ENCODE results near the gene FAM234B. TPM values are rescaled to one million over a fixed set of nuclear protein-coding genes. Genes with fewer than 3 reads are reported as not detected.

The FAM234B gene
- total RNA-seq, 1 experiment from 2014 or later: 25.9 TPM

DNA sequence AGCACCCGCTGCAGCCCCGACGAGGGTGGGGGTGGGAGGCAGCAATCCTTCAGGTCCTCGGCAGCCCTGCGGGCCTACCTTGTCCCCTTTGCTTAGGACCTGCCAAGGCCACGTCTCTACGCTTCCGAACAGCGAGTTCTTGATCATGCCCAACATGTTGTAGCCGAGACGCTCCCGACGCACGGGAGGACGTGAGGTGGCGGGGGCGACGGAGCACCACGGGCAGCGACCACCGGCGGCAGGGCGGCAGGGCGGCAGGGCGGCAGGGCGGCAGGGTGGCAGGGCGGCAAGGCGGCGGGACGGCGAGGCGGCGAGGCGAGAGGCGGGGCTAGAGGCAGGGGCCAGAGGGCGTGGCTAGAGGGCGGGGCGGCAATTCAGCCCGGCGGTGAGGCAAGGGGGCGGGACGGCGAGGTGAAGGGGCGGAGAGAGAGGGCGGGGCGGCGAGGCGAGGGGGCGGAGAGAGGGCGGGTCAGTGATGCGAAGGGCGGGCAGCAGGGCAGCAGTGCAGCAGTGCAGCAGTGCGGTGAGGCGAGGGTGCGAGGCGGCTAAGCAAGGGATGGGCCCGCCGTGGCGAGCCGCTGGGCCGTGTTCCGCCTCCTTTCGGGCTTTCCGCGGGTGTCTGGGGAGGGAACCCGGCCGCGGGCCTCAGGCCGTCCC, 44.1 kb upstream of the FAM234B start, which contains the start of gene HEBP1 (continued):
- TF ChIP-seq, protein P1, sequence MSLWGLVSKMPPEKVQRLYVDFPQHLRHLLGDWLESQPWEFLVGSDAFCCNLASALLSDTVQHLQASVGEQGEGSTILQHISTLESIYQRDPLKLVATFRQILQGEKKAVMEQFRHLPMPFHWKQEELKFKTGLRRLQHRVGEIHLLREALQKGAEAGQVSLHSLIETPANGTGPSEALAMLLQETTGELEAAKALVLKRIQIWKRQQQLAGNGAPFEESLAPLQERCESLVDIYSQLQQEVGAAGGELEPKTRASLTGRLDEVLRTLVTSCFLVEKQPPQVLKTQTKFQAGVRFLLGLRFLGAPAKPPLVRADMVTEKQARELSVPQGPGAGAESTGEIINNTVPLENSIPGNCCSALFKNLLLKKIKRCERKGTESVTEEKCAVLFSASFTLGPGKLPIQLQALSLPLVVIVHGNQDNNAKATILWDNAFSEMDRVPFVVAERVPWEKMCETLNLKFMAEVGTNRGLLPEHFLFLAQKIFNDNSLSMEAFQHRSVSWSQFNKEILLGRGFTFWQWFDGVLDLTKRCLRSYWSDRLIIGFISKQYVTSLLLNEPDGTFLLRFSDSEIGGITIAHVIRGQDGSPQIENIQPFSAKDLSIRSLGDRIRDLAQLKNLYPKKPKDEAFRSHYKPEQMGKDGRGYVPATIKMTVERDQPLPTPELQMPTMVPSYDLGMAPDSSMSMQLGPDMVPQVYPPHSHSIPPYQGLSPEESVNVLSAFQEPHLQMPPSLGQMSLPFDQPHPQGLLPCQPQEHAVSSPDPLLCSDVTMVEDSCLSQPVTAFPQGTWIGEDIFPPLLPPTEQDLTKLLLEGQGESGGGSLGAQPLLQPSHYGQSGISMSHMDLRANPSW (CRISPR knock-in tag; conservative IDR thresholded peaks at IDR 0.05; ENCODE audit: low read depth): no peak
- TF ChIP-seq SMAD3 (CRISPR knock-in tag; IDR thresholded peaks at IDR 0.05; ENCODE audit: borderline replicate concordance): no peak
- no peak for TF ChIP-seq MYBL2 (CRISPR knock-in tag; IDR thresholded peaks at IDR 0.05)
- peak; percentile 89; the same call in 1 of the 2 replicates for TF ChIP-seq FOXP1 (CRISPR knock-in tag; IDR thresholded peaks at IDR 0.05; ENCODE audit: borderline replicate concordance)
- no peak for TF ChIP-seq RORB (CRISPR knock-in tag; IDR thresholded peaks at IDR 0.05)
- no peak for TF ChIP-seq ZNF219 (CRISPR knock-in tag; IDR thresholded peaks at IDR 0.05; ENCODE audit: borderline replicate concordance)
- TF ChIP-seq, protein P2, sequence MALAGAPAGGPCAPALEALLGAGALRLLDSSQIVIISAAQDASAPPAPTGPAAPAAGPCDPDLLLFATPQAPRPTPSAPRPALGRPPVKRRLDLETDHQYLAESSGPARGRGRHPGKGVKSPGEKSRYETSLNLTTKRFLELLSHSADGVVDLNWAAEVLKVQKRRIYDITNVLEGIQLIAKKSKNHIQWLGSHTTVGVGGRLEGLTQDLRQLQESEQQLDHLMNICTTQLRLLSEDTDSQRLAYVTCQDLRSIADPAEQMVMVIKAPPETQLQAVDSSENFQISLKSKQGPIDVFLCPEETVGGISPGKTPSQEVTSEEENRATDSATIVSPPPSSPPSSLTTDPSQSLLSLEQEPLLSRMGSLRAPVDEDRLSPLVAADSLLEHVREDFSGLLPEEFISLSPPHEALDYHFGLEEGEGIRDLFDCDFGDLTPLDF (CRISPR knock-in tag; IDR thresholded peaks at IDR 0.05): no peak
- peak; percentile 82 for TF ChIP-seq CBFB (CRISPR knock-in tag; IDR thresholded peaks at IDR 0.05; ENCODE audit: low read depth)
- no peak for TF ChIP-seq ZNF396 (CRISPR knock-in tag; IDR thresholded peaks at IDR 0.05; ENCODE audit: borderline replicate concordance)
- TF ChIP-seq, protein P3, sequence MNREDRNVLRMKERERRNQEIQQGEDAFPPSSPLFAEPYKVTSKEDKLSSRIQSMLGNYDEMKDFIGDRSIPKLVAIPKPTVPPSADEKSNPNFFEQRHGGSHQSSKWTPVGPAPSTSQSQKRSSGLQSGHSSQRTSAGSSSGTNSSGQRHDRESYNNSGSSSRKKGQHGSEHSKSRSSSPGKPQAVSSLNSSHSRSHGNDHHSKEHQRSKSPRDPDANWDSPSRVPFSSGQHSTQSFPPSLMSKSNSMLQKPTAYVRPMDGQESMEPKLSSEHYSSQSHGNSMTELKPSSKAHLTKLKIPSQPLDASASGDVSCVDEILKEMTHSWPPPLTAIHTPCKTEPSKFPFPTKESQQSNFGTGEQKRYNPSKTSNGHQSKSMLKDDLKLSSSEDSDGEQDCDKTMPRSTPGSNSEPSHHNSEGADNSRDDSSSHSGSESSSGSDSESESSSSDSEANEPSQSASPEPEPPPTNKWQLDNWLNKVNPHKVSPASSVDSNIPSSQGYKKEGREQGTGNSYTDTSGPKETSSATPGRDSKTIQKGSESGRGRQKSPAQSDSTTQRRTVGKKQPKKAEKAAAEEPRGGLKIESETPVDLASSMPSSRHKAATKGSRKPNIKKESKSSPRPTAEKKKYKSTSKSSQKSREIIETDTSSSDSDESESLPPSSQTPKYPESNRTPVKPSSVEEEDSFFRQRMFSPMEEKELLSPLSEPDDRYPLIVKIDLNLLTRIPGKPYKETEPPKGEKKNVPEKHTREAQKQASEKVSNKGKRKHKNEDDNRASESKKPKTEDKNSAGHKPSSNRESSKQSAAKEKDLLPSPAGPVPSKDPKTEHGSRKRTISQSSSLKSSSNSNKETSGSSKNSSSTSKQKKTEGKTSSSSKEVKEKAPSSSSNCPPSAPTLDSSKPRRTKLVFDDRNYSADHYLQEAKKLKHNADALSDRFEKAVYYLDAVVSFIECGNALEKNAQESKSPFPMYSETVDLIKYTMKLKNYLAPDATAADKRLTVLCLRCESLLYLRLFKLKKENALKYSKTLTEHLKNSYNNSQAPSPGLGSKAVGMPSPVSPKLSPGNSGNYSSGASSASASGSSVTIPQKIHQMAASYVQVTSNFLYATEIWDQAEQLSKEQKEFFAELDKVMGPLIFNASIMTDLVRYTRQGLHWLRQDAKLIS (CRISPR knock-in tag; IDR thresholded peaks at IDR 0.05; ENCODE audit: borderline replicate concordance): 0 out of 2 replicates have a peak, but pooled peaks have one; percentile 36
- TF ChIP-seq ETV6 (CRISPR knock-in tag; IDR thresholded peaks at IDR 0.05): peak; percentile 20; the same call in 1 of the 2 replicates
- TF ChIP-seq, protein P4, sequence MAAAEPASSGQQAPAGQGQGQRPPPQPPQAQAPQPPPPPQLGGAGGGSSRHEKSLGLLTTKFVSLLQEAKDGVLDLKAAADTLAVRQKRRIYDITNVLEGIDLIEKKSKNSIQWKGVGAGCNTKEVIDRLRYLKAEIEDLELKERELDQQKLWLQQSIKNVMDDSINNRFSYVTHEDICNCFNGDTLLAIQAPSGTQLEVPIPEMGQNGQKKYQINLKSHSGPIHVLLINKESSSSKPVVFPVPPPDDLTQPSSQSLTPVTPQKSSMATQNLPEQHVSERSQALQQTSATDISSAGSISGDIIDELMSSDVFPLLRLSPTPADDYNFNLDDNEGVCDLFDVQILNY (CRISPR knock-in tag; IDR thresholded peaks at IDR 0.05): peak; percentile 77; the same call in 1 of the 2 replicates
- TF ChIP-seq ZNF671 (CRISPR knock-in tag; IDR thresholded peaks at IDR 0.05): no peak
- TF ChIP-seq TCF7 (CRISPR knock-in tag; IDR thresholded peaks at IDR 0.05; ENCODE audit: low read depth): no peak
- TF ChIP-seq, protein P5, sequence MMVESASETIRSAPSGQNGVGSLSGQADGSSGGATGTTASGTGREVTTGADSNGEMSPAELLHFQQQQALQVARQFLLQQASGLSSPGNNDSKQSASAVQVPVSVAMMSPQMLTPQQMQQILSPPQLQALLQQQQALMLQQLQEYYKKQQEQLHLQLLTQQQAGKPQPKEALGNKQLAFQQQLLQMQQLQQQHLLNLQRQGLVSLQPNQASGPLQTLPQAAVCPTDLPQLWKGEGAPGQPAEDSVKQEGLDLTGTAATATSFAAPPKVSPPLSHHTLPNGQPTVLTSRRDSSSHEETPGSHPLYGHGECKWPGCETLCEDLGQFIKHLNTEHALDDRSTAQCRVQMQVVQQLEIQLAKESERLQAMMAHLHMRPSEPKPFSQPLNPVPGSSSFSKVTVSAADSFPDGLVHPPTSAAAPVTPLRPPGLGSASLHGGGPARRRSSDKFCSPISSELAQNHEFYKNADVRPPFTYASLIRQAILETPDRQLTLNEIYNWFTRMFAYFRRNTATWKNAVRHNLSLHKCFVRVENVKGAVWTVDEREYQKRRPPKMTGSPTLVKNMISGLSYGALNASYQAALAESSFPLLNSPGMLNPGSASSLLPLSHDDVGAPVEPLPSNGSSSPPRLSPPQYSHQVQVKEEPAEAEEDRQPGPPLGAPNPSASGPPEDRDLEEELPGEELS (CRISPR knock-in tag; IDR thresholded peaks at IDR 0.05): no peak; the same call in 1 of the 2 replicates
- peak; percentile 80 for TF ChIP-seq TEAD1 (CRISPR knock-in tag; IDR thresholded peaks at IDR 0.05)
- no peak for TF ChIP-seq JAZF1 (CRISPR knock-in tag; IDR thresholded peaks at IDR 0.05)
- no peak for TF ChIP-seq CREB1 (CRISPR knock-in tag; IDR thresholded peaks at IDR 0.05)
- no peak for TF ChIP-seq GRHL2 (CRISPR knock-in tag; IDR thresholded peaks at IDR 0.05; ENCODE audit: insufficient replicate concordance, severe bottlenecking)
- TF ChIP-seq, protein P6, sequence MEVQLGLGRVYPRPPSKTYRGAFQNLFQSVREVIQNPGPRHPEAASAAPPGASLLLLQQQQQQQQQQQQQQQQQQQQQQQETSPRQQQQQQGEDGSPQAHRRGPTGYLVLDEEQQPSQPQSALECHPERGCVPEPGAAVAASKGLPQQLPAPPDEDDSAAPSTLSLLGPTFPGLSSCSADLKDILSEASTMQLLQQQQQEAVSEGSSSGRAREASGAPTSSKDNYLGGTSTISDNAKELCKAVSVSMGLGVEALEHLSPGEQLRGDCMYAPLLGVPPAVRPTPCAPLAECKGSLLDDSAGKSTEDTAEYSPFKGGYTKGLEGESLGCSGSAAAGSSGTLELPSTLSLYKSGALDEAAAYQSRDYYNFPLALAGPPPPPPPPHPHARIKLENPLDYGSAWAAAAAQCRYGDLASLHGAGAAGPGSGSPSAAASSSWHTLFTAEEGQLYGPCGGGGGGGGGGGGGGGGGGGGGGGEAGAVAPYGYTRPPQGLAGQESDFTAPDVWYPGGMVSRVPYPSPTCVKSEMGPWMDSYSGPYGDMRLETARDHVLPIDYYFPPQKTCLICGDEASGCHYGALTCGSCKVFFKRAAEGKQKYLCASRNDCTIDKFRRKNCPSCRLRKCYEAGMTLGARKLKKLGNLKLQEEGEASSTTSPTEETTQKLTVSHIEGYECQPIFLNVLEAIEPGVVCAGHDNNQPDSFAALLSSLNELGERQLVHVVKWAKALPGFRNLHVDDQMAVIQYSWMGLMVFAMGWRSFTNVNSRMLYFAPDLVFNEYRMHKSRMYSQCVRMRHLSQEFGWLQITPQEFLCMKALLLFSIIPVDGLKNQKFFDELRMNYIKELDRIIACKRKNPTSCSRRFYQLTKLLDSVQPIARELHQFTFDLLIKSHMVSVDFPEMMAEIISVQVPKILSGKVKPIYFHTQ (CRISPR knock-in tag; IDR thresholded peaks at IDR 0.05): no peak
- TF ChIP-seq, protein P7, sequence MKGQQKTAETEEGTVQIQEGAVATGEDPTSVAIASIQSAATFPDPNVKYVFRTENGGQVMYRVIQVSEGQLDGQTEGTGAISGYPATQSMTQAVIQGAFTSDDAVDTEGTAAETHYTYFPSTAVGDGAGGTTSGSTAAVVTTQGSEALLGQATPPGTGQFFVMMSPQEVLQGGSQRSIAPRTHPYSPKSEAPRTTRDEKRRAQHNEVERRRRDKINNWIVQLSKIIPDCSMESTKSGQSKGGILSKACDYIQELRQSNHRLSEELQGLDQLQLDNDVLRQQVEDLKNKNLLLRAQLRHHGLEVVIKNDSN (CRISPR knock-in tag; IDR thresholded peaks at IDR 0.05): no peak
- TF ChIP-seq, protein P8, sequence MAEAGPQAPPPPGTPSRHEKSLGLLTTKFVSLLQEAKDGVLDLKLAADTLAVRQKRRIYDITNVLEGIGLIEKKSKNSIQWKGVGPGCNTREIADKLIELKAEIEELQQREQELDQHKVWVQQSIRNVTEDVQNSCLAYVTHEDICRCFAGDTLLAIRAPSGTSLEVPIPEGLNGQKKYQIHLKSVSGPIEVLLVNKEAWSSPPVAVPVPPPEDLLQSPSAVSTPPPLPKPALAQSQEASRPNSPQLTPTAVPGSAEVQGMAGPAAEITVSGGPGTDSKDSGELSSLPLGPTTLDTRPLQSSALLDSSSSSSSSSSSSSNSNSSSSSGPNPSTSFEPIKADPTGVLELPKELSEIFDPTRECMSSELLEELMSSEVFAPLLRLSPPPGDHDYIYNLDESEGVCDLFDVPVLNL (CRISPR knock-in tag; IDR thresholded peaks at IDR 0.05; ENCODE audit: borderline replicate concordance, low read depth): peak; percentile 15; the same call in 1 of the 2 replicates

All from WTC11 (cell line).